WTC11 (cell line): ENCODE data around the gene WFDC1. TPM values are rescaled to one million over a fixed set of nuclear protein-coding genes. Genes with fewer than 3 reads are reported as not detected.

Source experiments
- ATAC-seq: fragments of 200-7000 bp; cut with Tn5 transposase; 2 replicates; pipeline ENCODE4 v1.10.0; 2021; ENCODE audit warnings: mild to moderate bottlenecking, moderate library complexity
- CTCF ChIA-PET: fragments of 300-600 bp; sonication (Branson Sonifier 250); formaldehyde crosslinking; loops from one replicate; lab custom pipeline; 2021; ENCODE audit warnings: antibody characterized with exemption; lab: Charles Lee
- POLR2A ChIA-PET: fragments of 350-600 bp; sonication (Branson Sonifier 250); formaldehyde crosslinking; loops from one replicate; lab custom pipeline; 2021; ENCODE audit warnings: antibody characterized with exemption; lab: Charles Lee
- DNase-seq: peaks from one replicate; pipeline ENCODE4 v3.0.0; 2021; ENCODE audit warnings: low spot score
- H3K27ac Mint-ChIP-seq: 2 replicates; pipeline ENCODE4 v1.8.0; 2021; ENCODE audit warnings: mixed read lengths
- H3K27me3 Mint-ChIP-seq: 2 replicates; pipeline ENCODE4 v1.8.0; 2021; ENCODE audit warnings: low read depth, mild to moderate bottlenecking, moderate library complexity, mixed read lengths
- H3K36me3 Mint-ChIP-seq: 2 replicates; pipeline ENCODE4 v1.8.0; 2021; ENCODE audit warnings: mixed read lengths
- H3K4me1 Mint-ChIP-seq: 2 replicates; pipeline ENCODE4 v1.8.0; 2022; ENCODE audit warnings: mixed read lengths
- H3K4me3 Mint-ChIP-seq: 2 replicates; pipeline ENCODE4 v1.8.0; 2021; ENCODE audit warnings: mild to moderate bottlenecking, moderate library complexity, mixed read lengths
- H3K9me3 Mint-ChIP-seq: 2 replicates; pipeline ENCODE4 v1.8.0; 2021; ENCODE audit warnings: mixed read lengths
- JAZF1 ChIP-seq: fragments of 250-450 bp; sonication (Bioruptor Pico); IDR thresholded peaks from 2 replicates; pipeline ENCODE4 v1.9.0; 2021; ENCODE audit warnings: moderate library complexity, mild to moderate bottlenecking, inconsistent platforms
- NFYB ChIP-seq: sonication (generic); formaldehyde crosslinking; conservative IDR thresholded peaks from 2 replicates; pipeline ENCODE4 v1.8.0; 2022; ENCODE audit warnings: low read depth, missing genetic modification reagents
- NR3C1 ChIP-seq: sonication (generic); formaldehyde crosslinking; conservative IDR thresholded peaks from 2 replicates; pipeline ENCODE4 v1.8.1; 2023; ENCODE audit warnings: low read depth, mild to moderate bottlenecking, missing genetic modification reagents
- ZNF138 ChIP-seq: sonication (generic); formaldehyde crosslinking; conservative IDR thresholded peaks from 2 replicates; pipeline ENCODE4 v1.8.1; 2022; ENCODE audit warnings: mild to moderate bottlenecking, moderate library complexity, missing genetic modification reagents
- ZNF232 ChIP-seq: sonication (generic); formaldehyde crosslinking; IDR thresholded peaks from 2 replicates; pipeline ENCODE4 v1.8.0; 2022; ENCODE audit warnings: mild to moderate bottlenecking, missing genetic modification reagents
- ZNF263 ChIP-seq: sonication (generic); formaldehyde crosslinking; IDR thresholded peaks from 2 replicates; pipeline ENCODE4 v1.8.1; 2022; ENCODE audit warnings: low read depth, mild to moderate bottlenecking, moderate library complexity, missing genetic modification reagents
- ZNF396 ChIP-seq: fragments of 250-450 bp; sonication (Bioruptor Pico); IDR thresholded peaks from 2 replicates; pipeline ENCODE4 v1.8.0; 2021; ENCODE audit warnings: mild to moderate bottlenecking, moderate library complexity, borderline replicate concordance
- total RNA-seq: library from RNA; stranded (reverse); gene quantifications from 3 replicates; pipeline ENCODE4 v1.2.3, GENCODE V29; 2021
- TF ChIP-seq, protein P1 (sequence below): fragments of 200-600 bp; IDR thresholded peaks from 2 replicates; pipeline ENCODE4 v1.8.0; 2022; ENCODE audit warnings: antibody characterized with exemption
- TF ChIP-seq, protein P2 (sequence below): sonication (generic); formaldehyde crosslinking; IDR thresholded peaks from 2 replicates; pipeline ENCODE4 v1.8.0; 2022; ENCODE audit warnings: missing genetic modification reagents
- TF ChIP-seq, protein P3 (sequence below): sonication (generic); formaldehyde crosslinking; IDR thresholded peaks from 2 replicates; pipeline ENCODE4 v1.8.1; 2023; ENCODE audit warnings: mild to moderate bottlenecking, missing genetic modification reagents, borderline replicate concordance
- TF ChIP-seq, protein P4 (sequence below): fragments of 250-450 bp; sonication (Bioruptor Pico); IDR thresholded peaks from 2 replicates; pipeline ENCODE4 v1.9.0; 2021; ENCODE audit warnings: mild to moderate bottlenecking

Gene WFDC1
- total RNA-seq, 1 experiment from 2014 or later = 0.50 TPM

DNA sequence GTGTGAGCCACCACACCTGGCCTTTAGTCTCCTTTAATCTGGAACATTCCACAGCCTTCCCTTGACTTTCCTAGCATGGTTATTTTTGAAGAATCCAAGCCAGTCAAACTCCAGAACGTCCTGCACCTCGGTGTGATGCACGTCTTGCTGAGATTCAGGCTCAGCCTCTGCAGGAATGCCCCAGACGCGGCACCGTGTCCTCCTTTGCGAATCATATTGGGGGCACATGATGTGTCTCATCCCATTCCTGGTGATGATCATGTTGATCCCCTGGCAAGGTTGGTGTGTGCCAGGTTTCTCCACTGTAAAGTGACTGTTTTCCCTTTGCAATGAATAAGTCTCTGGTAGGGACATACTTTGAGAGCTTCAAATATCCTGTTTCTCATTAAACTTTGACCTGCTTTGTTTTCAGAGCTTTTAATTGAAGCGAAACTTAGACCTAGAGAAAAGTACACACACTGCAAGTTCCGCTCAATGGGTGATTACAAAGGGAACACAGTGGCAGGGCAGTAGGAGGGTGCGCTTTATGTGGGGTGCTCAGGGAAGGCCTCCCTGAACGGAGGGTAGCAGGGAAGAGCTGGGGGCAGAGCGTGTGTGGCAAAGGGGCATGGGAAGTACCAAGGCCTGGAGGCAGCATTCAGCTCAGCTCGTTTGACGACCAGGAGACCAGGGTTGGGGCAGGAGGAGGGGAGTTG lies 64.1 kb downstream of the WFDC1 start (continued):
- TF ChIP-seq ZNF396 (CRISPR knock-in tag) = no peak
- TF ChIP-seq, all 79 proteins: peak for 0

DNA sequence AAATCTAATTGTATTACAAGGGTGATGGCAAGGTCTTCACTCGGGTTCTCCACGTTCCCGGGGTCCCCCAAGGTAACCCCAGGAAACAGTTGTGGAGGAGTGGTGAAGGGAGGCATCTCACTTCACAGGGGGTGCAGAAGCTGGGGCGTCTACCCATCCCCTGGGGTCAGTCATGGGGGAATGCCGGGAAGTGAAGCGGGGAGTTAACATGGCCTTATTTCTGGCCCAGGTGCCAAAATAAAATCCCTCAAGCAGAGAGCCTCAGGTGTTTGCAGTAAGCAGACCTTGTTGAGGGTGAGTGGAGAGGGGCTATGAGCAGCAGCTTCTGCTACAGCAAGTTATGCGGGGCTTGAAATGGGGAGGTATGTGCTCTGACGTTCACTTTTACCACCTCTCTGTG lies 64.6 kb downstream of the WFDC1 start:
- no peak for TF ChIP-seq JAZF1 (CRISPR knock-in tag)
- TF ChIP-seq, protein P1, sequence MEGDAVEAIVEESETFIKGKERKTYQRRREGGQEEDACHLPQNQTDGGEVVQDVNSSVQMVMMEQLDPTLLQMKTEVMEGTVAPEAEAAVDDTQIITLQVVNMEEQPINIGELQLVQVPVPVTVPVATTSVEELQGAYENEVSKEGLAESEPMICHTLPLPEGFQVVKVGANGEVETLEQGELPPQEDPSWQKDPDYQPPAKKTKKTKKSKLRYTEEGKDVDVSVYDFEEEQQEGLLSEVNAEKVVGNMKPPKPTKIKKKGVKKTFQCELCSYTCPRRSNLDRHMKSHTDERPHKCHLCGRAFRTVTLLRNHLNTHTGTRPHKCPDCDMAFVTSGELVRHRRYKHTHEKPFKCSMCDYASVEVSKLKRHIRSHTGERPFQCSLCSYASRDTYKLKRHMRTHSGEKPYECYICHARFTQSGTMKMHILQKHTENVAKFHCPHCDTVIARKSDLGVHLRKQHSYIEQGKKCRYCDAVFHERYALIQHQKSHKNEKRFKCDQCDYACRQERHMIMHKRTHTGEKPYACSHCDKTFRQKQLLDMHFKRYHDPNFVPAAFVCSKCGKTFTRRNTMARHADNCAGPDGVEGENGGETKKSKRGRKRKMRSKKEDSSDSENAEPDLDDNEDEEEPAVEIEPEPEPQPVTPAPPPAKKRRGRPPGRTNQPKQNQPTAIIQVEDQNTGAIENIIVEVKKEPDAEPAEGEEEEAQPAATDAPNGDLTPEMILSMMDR = no peak
- ChIA-PET POLR2A (interaction anchor here (0.8 to 0.9 kb wide), 2 partner anchors 10 to 11 kb away, joined by 3 read pairs; partner anchors contain the start of gene ATP2C2), CTCF (no interaction called here)
- Mint-ChIP-seq H3K36me3 (no peaks in the 10 kb centered on the region), H3K27ac (no peak overlapping the region), H3K4me1 (peaks cover 17% of the 10 kb centered on the region), H3K9me3 (no peaks in the 10 kb centered on the region), H3K4me3 (no peak overlapping the region), H3K27me3 (no peaks in the 10 kb centered on the region)
- ATAC-seq (peak; percentile 17; the same call in 1 of the 2 replicates), DNase-seq (no peak)

DNA sequence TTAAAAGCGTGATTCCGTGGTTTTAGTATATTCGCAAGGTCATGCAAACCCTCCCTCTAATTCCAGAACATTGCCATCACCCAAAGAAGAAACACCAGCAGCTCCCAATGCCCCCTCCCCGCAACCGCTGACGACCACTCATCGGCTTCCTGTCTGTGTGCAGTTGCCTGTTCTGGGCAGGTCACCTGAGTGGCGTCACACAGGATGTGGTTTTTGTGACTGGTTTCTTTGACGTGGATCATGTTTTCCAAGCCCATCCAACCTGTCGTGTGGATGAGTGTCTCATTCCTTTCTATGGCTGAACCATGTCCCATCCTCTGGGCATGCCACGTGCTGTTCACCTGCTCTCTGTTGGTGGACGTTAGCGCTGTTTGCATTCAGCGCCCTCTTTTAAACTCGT lies 65.5 kb downstream of the WFDC1 start:
- TF ChIP-seq ZNF263 (CRISPR knock-in tag) (no peak), ZNF138 (no peak), ZNF232 (CRISPR knock-in tag) (no peak), NR3C1 (CRISPR knock-in tag) (no peak), NFYB (no peak)
- TF ChIP-seq, protein P2, sequence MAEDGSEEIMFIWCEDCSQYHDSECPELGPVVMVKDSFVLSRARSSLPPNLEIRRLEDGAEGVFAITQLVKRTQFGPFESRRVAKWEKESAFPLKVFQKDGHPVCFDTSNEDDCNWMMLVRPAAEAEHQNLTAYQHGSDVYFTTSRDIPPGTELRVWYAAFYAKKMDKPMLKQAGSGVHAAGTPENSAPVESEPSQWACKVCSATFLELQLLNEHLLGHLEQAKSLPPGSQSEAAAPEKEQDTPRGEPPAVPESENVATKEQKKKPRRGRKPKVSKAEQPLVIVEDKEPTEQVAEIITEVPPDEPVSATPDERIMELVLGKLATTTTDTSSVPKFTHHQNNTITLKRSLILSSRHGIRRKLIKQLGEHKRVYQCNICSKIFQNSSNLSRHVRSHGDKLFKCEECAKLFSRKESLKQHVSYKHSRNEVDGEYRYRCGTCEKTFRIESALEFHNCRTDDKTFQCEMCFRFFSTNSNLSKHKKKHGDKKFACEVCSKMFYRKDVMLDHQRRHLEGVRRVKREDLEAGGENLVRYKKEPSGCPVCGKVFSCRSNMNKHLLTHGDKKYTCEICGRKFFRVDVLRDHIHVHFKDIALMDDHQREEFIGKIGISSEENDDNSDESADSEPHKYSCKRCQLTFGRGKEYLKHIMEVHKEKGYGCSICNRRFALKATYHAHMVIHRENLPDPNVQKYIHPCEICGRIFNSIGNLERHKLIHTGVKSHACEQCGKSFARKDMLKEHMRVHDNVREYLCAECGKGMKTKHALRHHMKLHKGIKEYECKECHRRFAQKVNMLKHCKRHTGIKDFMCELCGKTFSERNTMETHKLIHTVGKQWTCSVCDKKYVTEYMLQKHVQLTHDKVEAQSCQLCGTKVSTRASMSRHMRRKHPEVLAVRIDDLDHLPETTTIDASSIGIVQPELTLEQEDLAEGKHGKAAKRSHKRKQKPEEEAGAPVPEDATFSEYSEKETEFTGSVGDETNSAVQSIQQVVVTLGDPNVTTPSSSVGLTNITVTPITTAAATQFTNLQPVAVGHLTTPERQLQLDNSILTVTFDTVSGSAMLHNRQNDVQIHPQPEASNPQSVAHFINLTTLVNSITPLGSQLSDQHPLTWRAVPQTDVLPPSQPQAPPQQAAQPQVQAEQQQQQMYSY (CRISPR knock-in tag) = no peak
- TF ChIP-seq, protein P3, sequence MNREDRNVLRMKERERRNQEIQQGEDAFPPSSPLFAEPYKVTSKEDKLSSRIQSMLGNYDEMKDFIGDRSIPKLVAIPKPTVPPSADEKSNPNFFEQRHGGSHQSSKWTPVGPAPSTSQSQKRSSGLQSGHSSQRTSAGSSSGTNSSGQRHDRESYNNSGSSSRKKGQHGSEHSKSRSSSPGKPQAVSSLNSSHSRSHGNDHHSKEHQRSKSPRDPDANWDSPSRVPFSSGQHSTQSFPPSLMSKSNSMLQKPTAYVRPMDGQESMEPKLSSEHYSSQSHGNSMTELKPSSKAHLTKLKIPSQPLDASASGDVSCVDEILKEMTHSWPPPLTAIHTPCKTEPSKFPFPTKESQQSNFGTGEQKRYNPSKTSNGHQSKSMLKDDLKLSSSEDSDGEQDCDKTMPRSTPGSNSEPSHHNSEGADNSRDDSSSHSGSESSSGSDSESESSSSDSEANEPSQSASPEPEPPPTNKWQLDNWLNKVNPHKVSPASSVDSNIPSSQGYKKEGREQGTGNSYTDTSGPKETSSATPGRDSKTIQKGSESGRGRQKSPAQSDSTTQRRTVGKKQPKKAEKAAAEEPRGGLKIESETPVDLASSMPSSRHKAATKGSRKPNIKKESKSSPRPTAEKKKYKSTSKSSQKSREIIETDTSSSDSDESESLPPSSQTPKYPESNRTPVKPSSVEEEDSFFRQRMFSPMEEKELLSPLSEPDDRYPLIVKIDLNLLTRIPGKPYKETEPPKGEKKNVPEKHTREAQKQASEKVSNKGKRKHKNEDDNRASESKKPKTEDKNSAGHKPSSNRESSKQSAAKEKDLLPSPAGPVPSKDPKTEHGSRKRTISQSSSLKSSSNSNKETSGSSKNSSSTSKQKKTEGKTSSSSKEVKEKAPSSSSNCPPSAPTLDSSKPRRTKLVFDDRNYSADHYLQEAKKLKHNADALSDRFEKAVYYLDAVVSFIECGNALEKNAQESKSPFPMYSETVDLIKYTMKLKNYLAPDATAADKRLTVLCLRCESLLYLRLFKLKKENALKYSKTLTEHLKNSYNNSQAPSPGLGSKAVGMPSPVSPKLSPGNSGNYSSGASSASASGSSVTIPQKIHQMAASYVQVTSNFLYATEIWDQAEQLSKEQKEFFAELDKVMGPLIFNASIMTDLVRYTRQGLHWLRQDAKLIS (CRISPR knock-in tag) = no peak
- TF ChIP-seq, protein P4, sequence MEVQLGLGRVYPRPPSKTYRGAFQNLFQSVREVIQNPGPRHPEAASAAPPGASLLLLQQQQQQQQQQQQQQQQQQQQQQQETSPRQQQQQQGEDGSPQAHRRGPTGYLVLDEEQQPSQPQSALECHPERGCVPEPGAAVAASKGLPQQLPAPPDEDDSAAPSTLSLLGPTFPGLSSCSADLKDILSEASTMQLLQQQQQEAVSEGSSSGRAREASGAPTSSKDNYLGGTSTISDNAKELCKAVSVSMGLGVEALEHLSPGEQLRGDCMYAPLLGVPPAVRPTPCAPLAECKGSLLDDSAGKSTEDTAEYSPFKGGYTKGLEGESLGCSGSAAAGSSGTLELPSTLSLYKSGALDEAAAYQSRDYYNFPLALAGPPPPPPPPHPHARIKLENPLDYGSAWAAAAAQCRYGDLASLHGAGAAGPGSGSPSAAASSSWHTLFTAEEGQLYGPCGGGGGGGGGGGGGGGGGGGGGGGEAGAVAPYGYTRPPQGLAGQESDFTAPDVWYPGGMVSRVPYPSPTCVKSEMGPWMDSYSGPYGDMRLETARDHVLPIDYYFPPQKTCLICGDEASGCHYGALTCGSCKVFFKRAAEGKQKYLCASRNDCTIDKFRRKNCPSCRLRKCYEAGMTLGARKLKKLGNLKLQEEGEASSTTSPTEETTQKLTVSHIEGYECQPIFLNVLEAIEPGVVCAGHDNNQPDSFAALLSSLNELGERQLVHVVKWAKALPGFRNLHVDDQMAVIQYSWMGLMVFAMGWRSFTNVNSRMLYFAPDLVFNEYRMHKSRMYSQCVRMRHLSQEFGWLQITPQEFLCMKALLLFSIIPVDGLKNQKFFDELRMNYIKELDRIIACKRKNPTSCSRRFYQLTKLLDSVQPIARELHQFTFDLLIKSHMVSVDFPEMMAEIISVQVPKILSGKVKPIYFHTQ = no peak
- POLR2A ChIA-PET = interaction anchor here (0.8 kb wide), 1 partner anchor 9 kb away, joined by 3 read pairs; the partner anchor contains the start of gene ATP2C2

More for the DNA sequence above, 65.5 kb downstream of the WFDC1 start:
- CTCF ChIA-PET = no interaction called here
- Mint-ChIP-seq H3K27me3 (no peaks in the 10 kb centered on the region), H3K27ac (no peak overlapping the region), H3K4me3 (no peak overlapping the region), H3K36me3 (no peaks in the 10 kb centered on the region), H3K4me1 (peaks cover 17% of the 10 kb centered on the region), H3K9me3 (no peaks in the 10 kb centered on the region)
- ATAC-seq (no peak), DNase-seq (no peak)
